Activated CD8-positive, alpha-beta T cell treated with anti-CD3 and anti-CD28 coated beads, Interleukin-2, amount 10 ng/mL, durations not matched to agents 7 days and 5 days (primary cell): ENCODE measurements around the gene CCDC88C. TPM values are rescaled to one million over a fixed set of nuclear protein-coding genes. Genes with fewer than 3 reads are reported as not detected.

Source experiments
- ATAC-seq: fragments of 150-1000 bp; cut with Tn5 transposase; one replicate; pipeline ENCODE4 v1.10.0; 2021; ENCODE audit warnings: moderate library complexity
- CTCF ChIA-PET: fragments of 350-600 bp; sonication (Branson Sonifier 250); formaldehyde crosslinking; loops from one replicate; lab custom pipeline; 2021; ENCODE audit warnings: antibody characterized with exemption; lab: Charles Lee
- POLR2A ChIA-PET: fragments of 350-600 bp; sonication (Branson Sonifier 250); formaldehyde crosslinking; loops from one replicate; lab custom pipeline; 2021; ENCODE audit warnings: antibody characterized with exemption; lab: Charles Lee
- DNase-seq: peaks from one replicate; pipeline ENCODE4 v3.0.0-alpha.2; 2020
- H3K27ac Mint-ChIP-seq: one replicate; pipeline ENCODE4 v1.8.0; 2021; ENCODE audit warnings: mild to moderate bottlenecking, mixed read lengths
- H3K27me3 Mint-ChIP-seq: one replicate; pipeline ENCODE4 v1.8.0; 2021; ENCODE audit warnings: low read depth, mixed read lengths
- H3K36me3 Mint-ChIP-seq: one replicate; pipeline ENCODE4 v1.8.0; 2021; ENCODE audit warnings: low read depth, mixed read lengths
- H3K4me1 Mint-ChIP-seq: one replicate; pipeline ENCODE4 v1.8.0; 2021; ENCODE audit warnings: low read depth, mixed read lengths
- H3K4me3 Mint-ChIP-seq: one replicate; pipeline ENCODE4 v1.8.0; 2021; ENCODE audit warnings: mild to moderate bottlenecking, mixed read lengths
- H3K9me3 Mint-ChIP-seq: one replicate; pipeline ENCODE4 v1.8.0; 2022; ENCODE audit warnings: mixed read lengths; ENCODE audit not compliant: insufficient read depth
- total RNA-seq, 2 experiments: library from RNA; stranded (reverse); gene quantifications; one replicate each; pipeline ENCODE4 v1.2.3, GENCODE V29; 2021

The CCDC88C gene
- total RNA-seq, 2 experiments from 2014 or later, result 147 to 153 TPM

- Mint-ChIP-seq H3K27ac (no peak overlapping the region), H3K36me3 (peaks cover 49% of the 10 kb centered on the region), H3K4me3 (no peak overlapping the region), H3K9me3 (no peaks in the 10 kb centered on the region), H3K27me3 (no peaks in the 10 kb centered on the region), H3K4me1 (peaks cover 17% of the 10 kb centered on the region)
- POLR2A ChIA-PET, result no interaction called here
- ATAC-seq (no peak), DNase-seq (no peak)
- CTCF ChIA-PET, result interaction anchor here (0.7 to 2.2 kb wide), 6 partner anchors 9 to 56 kb away, joined by 3 to 7 read pairs (median 3); no protein-coding TSS in a partner anchor
Measured at GRCh38 chr14:91341751-91342154, 75.9 kb downstream of the CCDC88C start.

GRCh38 chr14:91341334-91341733, 76.3 kb downstream of the CCDC88C start:
- CTCF ChIA-PET, result interaction anchor here (0.7 to 2.2 kb wide), 7 partner anchors 9 to 57 kb away, joined by 3 to 7 read pairs (median 3); no protein-coding TSS in a partner anchor
- H3K4me1 Mint-ChIP-seq, result peaks cover 13% of the 10 kb centered on the region
- peaks cover 48% of the 10 kb centered on the region for H3K36me3 Mint-ChIP-seq
- no peak overlapping the region for H3K27ac Mint-ChIP-seq
- H3K4me3 Mint-ChIP-seq, result no peak overlapping the region
- H3K9me3 Mint-ChIP-seq, result no peaks in the 10 kb centered on the region
- ATAC-seq (no peak), DNase-seq (no peak)
- POLR2A ChIA-PET, result interaction anchor here (0.8 kb wide), 1 partner anchor 76 kb away, joined by 4 read pairs; the partner anchor contains the start of gene CCDC88C
- no peaks in the 10 kb centered on the region for H3K27me3 Mint-ChIP-seq

DNA sequence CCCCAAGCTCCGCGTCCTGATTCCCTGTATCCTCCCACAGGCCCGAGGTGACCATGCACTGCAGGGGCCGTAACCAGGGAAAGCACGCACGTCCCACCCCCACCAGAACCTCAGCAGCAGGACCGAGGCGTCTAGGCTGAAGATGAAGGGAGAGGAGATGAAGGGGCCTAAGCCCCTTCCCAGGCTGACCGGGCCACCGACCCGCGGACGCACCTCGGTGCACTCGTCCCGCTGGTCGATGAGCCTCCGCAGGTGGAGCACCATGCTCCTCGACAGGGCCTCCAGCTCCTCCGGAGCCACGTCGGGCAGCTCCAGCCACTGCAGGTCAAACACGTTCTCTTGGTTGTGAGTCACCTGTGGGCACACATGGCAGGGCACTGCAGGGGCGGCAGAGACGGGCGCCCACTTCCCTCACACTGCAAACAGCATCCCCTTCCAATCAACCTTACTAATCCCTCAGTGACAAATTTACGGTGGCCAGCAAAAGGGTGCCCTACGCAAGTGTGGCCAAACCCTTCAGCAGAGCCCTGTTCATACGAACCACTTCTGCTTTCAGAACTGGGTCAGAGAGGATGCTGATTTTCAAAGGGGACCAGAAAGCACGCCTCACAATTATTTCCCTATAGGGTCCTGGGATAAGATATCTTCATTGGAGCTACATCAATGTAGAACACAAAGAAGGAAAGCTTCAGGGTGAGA, 77.8 kb downstream of the CCDC88C start:
- ATAC-seq (no peak), DNase-seq (no peak)
- Mint-ChIP-seq H3K4me3 (no peak overlapping the region), H3K27me3 (no peaks in the 10 kb centered on the region), H3K36me3 (peaks cover 52% of the 10 kb centered on the region), H3K4me1 (peaks cover 11% of the 10 kb centered on the region), H3K27ac (no peak overlapping the region), H3K9me3 (no peaks in the 10 kb centered on the region)
- POLR2A ChIA-PET, result no interaction called here
- CTCF ChIA-PET, result interaction anchor here (1.0 to 2.2 kb wide), 4 partner anchors 10 to 17 kb away, joined by 3 to 7 read pairs (median 4); no protein-coding TSS in a partner anchor

- Mint-ChIP-seq H3K4me3 (no peak overlapping the region), H3K27ac (no peak overlapping the region)
- CTCF ChIA-PET, result interaction anchor here (1.9 kb wide), 1 partner anchor 15 kb away, joined by 8 read pairs; no protein-coding TSS in a partner anchor
Measured at GRCh38 chr14:91339076-91339475, 78.5 kb downstream of the CCDC88C start.

DNA sequence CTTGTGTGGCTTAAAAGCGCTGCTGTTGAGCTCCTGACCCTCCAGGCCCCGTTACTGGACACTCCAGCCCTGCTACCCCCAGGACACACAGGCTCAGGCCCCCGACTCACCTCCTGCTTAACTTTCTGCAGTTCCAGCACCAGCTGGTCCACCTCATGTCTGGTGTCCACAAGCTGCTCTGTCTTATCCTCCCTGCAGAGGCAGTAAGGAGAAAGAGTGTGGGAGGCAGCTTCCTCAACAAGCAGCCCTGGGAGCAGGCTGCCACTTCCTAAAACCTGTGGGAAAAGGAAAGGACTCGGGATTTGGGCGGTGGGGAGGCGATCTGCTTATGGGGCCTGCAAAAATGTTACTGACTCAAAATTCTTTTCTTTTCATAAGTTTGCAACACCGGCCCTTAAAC, 79.2 kb downstream of the CCDC88C start:
- POLR2A ChIA-PET, result interaction anchor here (0.6 kb wide), 1 partner anchor 9 kb away, joined by 4 read pairs; no protein-coding TSS in a partner anchor
- Mint-ChIP-seq H3K27me3 (no peaks in the 10 kb centered on the region), H3K4me3 (no peak overlapping the region), H3K9me3 (no peaks in the 10 kb centered on the region), H3K27ac (no peak overlapping the region), H3K4me1 (peaks cover 13% of the 10 kb centered on the region), H3K36me3 (peaks cover 56% of the 10 kb centered on the region)
- DNase-seq (no peak), ATAC-seq (no peak)
- CTCF ChIA-PET, result interaction anchor here (1.9 kb wide), 1 partner anchor 15 kb away, joined by 8 read pairs; no protein-coding TSS in a partner anchor

More at GRCh38 chr14:91339076-91339475, 78.5 kb downstream of the CCDC88C start:
- DNase-seq (no peak), ATAC-seq (no peak)
- Mint-ChIP-seq H3K27me3 (no peaks in the 10 kb centered on the region), H3K9me3 (no peaks in the 10 kb centered on the region), H3K36me3 (peaks cover 50% of the 10 kb centered on the region), H3K4me1 (peaks cover 10% of the 10 kb centered on the region)
- POLR2A ChIA-PET, result interaction anchor here (0.6 kb wide), 1 partner anchor 8 kb away, joined by 3 read pairs; no protein-coding TSS in a partner anchor

- ChIA-PET CTCF (interaction anchor here (1.9 kb wide), 1 partner anchor 14 kb away, joined by 8 read pairs; no protein-coding TSS in a partner anchor), POLR2A (interaction anchor here (0.6 to 0.9 kb wide), 2 partner anchors 9 to 16 kb away, joined by 3 to 4 read pairs; no protein-coding TSS in a partner anchor)
- DNase-seq (no peak), ATAC-seq (no peak)
- H3K27ac Mint-ChIP-seq, result no peak overlapping the region
- H3K27me3 Mint-ChIP-seq, result no peaks in the 10 kb centered on the region
- no peaks in the 10 kb centered on the region for H3K9me3 Mint-ChIP-seq
- H3K4me3 Mint-ChIP-seq, result no peak overlapping the region
- H3K4me1 Mint-ChIP-seq, result peaks cover 19% of the 10 kb centered on the region
- H3K36me3 Mint-ChIP-seq, result peaks cover 60% of the 10 kb centered on the region
Measured at GRCh38 chr14:91337699-91338335, 79.8 kb downstream of the CCDC88C start.

DNA sequence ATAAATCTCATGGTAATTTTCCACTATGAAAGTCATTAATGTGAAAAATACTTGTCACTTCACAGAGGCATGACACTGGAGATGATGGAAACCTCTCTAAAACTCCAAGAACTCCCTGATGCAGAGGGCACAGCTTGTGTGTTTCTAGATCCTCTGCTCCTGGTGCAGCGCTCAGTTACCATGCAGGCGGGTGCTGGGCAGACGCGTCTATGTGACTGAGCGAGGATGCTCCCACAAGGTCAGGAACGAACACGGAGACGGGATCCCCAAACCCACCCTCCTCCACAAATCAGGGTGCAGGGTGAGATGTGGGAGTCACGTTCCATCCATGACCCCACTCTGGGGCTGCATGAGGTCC, 81.5 kb downstream of the CCDC88C start:
- ATAC-seq (no peak), DNase-seq (no peak)
- H3K27ac Mint-ChIP-seq, result no peak overlapping the region
- H3K9me3 Mint-ChIP-seq, result no peaks in the 10 kb centered on the region
- no peaks in the 10 kb centered on the region for H3K27me3 Mint-ChIP-seq
- CTCF ChIA-PET, result no interaction called here
- H3K4me1 Mint-ChIP-seq, result peaks cover 33% of the 10 kb centered on the region
- POLR2A ChIA-PET, result interaction anchor here (1.2 kb wide), 1 partner anchor 9 kb away, joined by 3 read pairs; no protein-coding TSS in a partner anchor
- H3K36me3 Mint-ChIP-seq, result peaks cover 67% of the 10 kb centered on the region
- H3K4me3 Mint-ChIP-seq, result no peak overlapping the region

- ChIA-PET POLR2A (interaction anchor here (1.1 to 1.2 kb wide), 3 partner anchors 10 to 15 kb away, joined by 3 to 4 read pairs (median 3); no protein-coding TSS in a partner anchor), CTCF (interaction anchor here (1.4 kb wide), 1 partner anchor 14 kb away, joined by 5 read pairs; no protein-coding TSS in a partner anchor)
- H3K9me3 Mint-ChIP-seq, result no peaks in the 10 kb centered on the region
- H3K4me1 Mint-ChIP-seq, result peaks cover 40% of the 10 kb centered on the region
- H3K4me3 Mint-ChIP-seq, result no peak overlapping the region
- H3K27ac Mint-ChIP-seq, result peak overlapping the region; percentile 34
- no peak for DNase-seq
- peaks cover 72% of the 10 kb centered on the region for H3K36me3 Mint-ChIP-seq
- no peak for ATAC-seq
- H3K27me3 Mint-ChIP-seq, result no peaks in the 10 kb centered on the region
Measured at GRCh38 chr14:91335191-91336092, 82.2 kb downstream of the CCDC88C start.

- no peaks in the 10 kb centered on the region for H3K9me3 Mint-ChIP-seq
- ATAC-seq (no peak), DNase-seq (no peak)
- peaks cover 71% of the 10 kb centered on the region for H3K36me3 Mint-ChIP-seq
- ChIA-PET CTCF (no interaction called here), POLR2A (no interaction called here)
- no peaks in the 10 kb centered on the region for H3K27me3 Mint-ChIP-seq
- no peak overlapping the region for H3K27ac Mint-ChIP-seq
- peaks cover 56% of the 10 kb centered on the region for H3K4me1 Mint-ChIP-seq
- no peak overlapping the region for H3K4me3 Mint-ChIP-seq
Measured at GRCh38 chr14:91333650-91334039, 84.0 kb downstream of the CCDC88C start.

DNA sequence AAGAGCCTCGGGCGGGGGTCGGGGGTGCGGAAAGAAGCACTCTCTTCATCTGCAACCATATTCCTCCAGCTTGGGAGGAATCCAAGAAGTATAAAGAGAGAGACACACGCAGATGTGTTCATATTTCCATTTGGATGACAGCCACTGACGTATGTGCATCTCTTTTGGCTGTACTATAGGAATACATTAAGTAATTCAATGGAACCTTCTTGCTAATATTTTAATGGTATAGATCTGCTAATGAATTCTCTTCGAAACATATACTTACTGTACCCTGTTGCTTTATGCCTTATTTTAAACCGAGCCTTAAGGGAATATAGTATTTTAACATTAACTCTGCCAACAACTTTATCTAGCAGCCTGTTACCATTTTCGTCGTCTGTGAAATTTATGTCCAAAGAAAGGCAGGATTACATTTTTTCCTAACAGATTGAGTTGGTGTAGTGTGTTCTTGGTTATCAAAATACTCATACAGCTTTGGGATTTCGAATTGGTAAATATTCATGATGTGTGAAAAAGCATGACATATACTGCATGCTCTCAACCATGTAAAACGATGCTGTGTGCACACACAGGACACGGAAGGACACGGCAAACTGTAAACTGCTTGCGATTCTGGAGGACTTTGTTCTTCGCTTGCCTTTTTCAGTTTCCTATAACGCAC, 84.5 kb downstream of the CCDC88C start:
- DNase-seq, result no peak
- Mint-ChIP-seq H3K27me3 (no peaks in the 10 kb centered on the region), H3K27ac (no peak overlapping the region), H3K36me3 (peaks cover 70% of the 10 kb centered on the region), H3K4me1 (peaks cover 62% of the 10 kb centered on the region), H3K9me3 (no peaks in the 10 kb centered on the region), H3K4me3 (no peak overlapping the region)
- CTCF ChIA-PET, result interaction anchor here (0.8 to 1.4 kb wide), 2 partner anchors 9 to 22 kb away, joined by 4 read pairs; no protein-coding TSS in a partner anchor
- POLR2A ChIA-PET, result interaction anchor here (0.8 kb wide), 1 partner anchor 9 kb away, joined by 4 read pairs; no protein-coding TSS in a partner anchor
- no peak for ATAC-seq
